Gastrocnemius medialis (tissue), 4 donors: Measurements from ENCODE around the gene BEST3.

Experiments used
- POLR2A ChIP-seq, 2 donors: fragments of 450-650 bp; IDR thresholded peaks; one replicate each; pipeline ENCODE4 v1.6.1; 2017; ENCODE audit warnings: antibody characterized with exemption in 2 of 2, mild to moderate bottlenecking in 2 of 2, moderate library complexity in 2 of 2
- TF ChIP-seq, protein P1 (sequence below), 5 experiments: fragments of 450-650 bp in 3 of 5; fragments of 200-600 bp in 2 of 5; sonication (generic) in 2 of 5; IDR thresholded peaks in 4 of 5; conservative IDR thresholded peaks in 1 of 5; 1 replicate in 4 of 5; 2 replicates in 1 of 5; pipeline ENCODE4 v1.5.1; 2016 to 2019; ENCODE audit warnings: antibody characterized with exemption in 5 of 5, mild to moderate bottlenecking in 3 of 5, moderate library complexity in 3 of 5

DNA sequence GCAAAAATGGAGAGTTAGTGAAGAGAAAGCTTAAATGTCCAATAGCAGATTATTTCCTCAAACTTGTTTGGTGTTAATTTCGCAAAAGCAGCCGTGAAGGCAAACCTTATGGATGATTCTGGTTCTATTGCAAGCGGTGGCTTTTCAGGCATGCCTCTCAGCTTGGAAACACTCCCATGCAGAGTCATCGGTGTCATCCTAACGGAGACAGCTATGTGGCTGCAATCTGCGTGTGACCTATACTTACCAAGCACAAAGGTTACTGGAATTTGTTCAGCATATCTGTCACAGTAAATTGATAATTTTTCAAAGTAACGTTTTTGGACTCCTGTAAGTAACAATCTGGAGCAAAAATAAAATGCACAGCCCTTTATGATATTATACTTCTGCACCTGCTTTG is 5.0 kb downstream of the BEST3 start:
- TF ChIP-seq POLR2A (IDR thresholded peaks at IDR 0.05), result no peak
- TF ChIP-seq, protein P1, sequence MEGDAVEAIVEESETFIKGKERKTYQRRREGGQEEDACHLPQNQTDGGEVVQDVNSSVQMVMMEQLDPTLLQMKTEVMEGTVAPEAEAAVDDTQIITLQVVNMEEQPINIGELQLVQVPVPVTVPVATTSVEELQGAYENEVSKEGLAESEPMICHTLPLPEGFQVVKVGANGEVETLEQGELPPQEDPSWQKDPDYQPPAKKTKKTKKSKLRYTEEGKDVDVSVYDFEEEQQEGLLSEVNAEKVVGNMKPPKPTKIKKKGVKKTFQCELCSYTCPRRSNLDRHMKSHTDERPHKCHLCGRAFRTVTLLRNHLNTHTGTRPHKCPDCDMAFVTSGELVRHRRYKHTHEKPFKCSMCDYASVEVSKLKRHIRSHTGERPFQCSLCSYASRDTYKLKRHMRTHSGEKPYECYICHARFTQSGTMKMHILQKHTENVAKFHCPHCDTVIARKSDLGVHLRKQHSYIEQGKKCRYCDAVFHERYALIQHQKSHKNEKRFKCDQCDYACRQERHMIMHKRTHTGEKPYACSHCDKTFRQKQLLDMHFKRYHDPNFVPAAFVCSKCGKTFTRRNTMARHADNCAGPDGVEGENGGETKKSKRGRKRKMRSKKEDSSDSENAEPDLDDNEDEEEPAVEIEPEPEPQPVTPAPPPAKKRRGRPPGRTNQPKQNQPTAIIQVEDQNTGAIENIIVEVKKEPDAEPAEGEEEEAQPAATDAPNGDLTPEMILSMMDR (IDR thresholded peaks at IDR 0.05 in 4 of 5, conservative IDR thresholded peaks at IDR 0.05 in 1 of 5), result no peak
